GM21526 (cell line): ENCODE measurements around the gene STX2.
"Not testable (repeated sequence)": the region's sequence is repeated elsewhere in the genome, so short reads cannot be mapped to it uniquely, and the experiment has no call there.

Experiments
- ATAC-seq: cut with Tn5 transposase; IDR thresholded peaks from one replicate; pipeline ENCODE4 v1.9.1; 2021; ENCODE audit warnings: moderate library complexity; ENCODE audit not compliant: unreplicated experiment, low FRiP score

STX2 gene

DNA sequence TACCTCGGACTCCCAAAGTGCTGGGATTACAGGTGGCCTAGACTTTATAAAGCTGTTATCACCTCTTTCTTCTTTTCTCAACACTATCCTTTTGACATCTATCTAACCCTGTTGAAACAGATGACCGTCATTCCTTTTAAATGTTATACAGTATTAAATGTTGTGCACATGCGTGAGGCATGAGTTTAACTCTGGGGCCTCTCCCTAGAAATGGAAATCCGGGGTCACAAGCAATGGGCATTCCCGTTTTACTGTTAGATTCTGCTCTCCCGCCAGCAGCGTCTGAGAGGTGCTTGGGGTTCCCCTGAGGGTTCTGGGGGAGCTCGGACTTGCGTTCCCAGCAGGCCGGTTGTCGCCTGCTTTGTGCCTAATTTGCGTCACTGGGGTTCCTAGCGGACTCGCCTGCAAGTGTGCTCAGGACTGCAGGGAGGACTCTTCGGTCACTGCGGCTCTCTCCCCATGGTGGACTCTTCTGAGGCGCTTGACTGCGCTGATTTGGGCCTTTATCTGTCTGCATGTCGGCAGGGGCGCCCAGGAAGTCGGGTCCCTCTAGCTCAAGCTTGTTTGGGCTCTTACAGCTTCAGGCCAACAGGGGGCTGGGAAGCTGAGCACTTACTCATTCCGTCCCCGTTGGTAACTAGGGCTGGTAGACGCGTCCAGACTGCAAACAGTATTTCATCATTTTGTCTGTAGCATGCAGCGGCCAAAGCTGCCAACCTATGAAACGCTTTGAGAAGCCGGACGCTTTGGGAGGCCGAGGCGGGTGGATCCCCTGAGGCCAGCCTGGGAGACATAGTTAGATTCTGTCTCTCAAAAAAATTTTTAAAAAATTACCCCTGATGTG lies 31.6 kb upstream of the STX2 start:
- ATAC-seq: peak; percentile 67

DNA sequence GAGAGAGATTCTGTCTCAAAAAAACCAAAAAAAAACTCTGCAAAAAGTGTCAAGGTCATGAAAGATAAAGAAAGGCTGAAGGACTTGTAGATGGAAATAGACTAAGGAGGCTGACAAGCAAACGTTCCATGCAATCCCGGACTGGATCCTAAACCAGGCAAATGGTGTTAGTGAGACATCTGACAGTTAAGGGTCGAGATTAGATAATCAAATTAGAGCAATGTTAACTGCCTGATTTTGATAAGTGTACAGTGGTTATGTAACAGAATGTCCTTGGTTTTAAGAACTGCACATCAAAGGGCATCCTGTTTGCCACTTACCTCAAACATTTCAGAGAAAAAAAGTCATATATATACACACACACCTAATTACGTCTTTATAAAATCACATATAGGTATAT lies 29.4 kb upstream of the STX2 start:
- no peak for ATAC-seq

DNA sequence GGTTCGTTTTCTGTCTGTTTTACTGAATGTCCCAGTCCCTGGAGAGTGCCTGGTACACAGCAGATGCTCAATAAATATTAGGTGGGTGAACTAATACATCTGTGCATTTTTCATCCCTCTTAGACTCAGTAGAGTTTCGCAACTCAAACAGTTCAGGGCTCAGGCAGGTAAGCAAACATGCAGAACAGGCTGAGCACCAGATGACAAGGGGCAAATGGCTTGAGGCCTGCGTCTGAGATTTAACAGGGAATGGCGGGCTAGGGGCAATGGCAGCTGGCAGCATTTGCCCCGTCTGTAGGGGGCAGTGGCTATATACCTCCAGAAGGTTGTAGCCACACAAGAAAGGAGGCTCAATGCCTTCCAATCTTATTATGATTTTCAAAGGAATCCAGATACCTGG lies 24.2 kb upstream of the STX2 start:
- ATAC-seq: no peak

DNA sequence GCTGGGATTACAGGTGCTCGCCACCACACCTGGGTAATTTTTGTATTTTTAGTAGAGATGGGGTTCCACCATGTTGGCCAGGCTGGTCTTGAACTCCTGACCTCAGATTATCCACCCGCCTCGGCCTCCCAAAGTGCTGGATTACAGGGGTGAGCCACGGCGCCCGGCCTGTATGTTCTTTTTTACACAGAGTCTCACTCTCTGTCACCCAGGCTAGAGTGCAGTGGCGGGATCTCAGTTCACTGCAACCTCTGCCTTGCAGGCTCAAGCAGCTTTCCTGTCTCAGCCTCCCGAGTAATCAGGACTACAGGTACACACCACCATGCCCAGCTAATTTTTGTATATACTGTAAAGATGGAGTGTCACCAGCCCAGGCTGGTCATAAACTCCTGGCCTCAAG lies 23.7 kb upstream of the STX2 start:
- ATAC-seq: not testable (repeated sequence)

DNA sequence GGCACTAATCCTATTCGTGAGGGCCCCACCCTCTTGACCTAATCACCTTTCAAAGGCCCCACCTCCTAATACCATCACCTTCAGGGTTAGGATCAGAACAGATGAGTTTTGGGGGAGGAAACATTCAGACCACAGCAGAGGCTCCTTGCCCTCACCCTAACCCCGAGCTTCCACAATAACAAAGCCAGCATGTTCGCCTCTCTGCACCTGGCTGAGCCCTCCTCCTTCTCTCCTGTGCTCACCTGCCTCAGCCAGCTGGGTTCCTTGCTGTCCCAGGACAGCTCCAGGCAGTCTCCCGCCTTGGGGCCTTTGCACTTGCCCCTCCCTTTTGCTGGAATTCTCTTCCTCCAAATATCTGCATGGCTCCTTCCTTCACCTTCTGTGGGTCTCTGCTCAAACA lies 23.1 kb upstream of the STX2 start:
- ATAC-seq: no peak

DNA sequence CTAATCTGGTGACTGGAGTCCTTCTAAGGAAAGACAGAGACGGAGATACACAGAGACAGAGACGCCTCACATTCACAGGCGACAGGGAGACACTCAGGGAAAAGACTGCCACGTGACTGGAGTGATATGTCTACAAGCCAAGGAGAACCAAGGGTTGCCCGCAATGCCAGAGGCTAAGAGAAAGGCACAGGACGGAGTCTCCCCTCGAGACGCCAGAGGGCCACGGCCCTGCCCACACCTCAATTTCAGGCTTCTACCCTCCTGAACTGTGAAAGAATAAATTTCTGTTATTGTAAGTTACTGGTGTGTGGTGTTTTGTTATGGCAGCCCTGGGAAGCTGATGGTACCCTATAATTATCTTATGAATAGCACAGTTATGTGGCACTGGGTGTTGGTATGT lies 21.3 kb upstream of the STX2 start:
- no peak for ATAC-seq

DNA sequence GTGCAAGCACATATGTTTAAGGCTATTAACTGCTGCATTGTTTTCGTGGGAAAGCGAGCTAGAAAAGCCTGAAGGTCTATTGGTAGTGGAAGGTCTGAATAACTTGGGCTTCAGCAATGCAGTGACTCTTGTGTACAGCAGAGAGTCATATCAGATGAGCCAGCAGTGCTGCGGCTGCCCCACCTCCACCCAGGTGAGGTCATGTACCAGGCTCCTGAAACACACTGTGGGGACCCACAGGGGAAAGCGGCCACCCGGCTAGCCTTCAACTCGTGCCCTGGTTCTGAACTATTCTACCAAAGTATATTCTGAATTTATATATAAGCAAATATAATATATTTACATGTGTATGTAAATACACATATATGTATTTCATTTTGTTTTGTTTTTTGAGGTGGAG lies 20.1 kb upstream of the STX2 start:
- no peak for ATAC-seq

DNA sequence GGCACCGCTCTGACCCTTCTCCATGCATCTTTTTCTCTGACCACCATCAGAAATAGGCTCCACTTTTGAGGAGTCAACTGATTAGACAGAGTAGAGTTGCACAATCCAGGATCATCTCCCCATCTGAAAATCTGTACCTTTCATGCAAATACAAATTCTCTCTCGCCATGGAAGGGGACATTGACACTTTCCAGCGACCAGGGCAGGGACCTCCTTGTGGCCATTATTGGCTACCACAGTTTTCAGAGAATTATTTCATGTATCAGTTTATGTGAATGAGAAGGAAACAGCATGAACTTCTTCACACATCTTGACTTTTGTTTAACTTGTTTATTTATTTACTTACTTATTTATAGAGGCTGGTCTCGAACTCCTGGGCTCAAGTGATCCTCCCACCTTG lies 19.0 kb upstream of the STX2 start:
- ATAC-seq: no peak

DNA sequence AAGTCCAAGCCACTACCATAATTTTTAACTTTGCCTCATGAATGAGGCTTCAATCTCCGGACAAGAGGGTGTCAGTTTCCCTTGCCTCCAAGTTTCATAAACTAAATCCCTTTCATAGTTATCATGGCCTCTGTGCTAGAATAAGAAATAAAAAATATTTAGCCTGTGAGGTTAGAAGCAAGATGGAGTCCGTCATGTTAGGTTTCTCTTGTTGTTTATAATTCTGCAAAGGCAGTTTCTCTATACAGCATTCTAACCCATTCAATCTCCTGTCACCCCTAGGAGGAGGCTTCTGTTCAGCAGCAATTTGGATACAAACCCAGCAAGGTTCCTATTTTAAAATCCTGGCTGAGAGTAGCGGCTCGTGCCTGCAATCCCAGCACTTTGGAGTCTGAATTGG lies 17.0 kb upstream of the STX2 start:
- no peak for ATAC-seq

DNA sequence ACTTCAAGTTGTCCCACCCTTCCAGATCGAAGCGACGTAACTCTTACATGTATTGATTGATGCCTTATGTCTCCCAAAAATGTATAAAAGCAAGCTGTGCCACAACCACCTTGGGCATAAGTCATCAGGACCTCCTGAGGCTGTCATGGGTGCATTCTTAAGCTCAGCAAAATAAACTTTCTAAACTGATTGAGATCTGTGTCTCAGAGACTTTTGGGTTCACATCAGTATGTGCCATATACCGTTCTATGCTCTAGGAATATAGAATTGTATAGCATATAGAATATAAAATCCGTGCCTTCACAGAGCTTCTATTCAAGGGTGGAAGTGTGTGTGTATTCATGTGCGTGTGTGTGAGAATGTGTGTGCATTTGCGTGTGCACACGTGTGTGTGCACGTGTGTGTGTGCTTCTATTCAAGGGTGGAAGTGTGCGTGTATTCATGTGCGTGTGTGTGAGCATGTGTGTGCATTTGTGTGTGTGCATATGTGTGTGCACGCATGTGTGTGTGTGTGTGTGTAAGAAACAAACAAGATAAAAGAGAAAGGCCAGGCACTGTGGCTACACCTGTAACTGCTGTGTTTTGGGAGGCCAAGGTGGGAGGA lies 11.5 kb upstream of the STX2 start:
- ATAC-seq: no peak

DNA sequence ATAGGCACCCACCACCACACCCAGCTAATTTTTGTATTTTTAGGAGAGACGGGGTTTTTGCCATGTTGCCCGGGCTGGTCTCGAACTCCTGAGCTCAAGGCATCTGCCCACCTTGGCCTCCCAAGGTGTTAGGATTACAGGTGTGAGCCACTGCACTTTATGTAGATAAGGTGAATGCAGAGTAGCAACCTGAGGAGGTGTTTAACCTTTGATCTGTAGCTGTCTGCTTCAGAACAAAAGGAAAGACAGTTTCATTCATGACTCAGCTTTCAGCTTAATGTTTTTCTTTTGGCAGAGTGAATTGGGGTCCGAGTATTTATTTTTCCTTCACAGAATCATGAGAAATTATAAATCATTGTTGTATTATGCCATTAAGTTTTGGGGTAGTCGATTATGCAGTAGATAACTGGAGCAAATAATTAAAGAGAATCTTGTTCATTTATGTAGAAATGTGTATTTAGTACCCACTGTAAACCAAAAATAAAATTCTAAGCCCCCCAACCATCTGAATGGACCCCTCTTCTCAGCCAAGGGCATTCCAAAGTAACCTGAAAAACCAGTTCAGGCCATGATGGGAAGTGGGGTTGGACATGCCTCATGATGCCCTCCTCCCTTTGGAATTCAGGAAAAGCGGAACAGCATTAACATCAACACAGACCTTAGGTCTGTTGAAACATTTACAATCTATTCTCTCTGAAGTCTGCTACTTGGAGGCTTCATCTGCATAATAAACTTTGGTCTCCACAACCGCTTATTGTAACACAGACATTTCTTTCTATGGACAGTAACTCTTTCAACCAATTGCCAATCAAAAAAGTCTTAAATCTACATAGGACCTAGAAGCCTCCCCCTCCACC lies 10.7 kb upstream of the STX2 start:
- ATAC-seq: no peak

DNA sequence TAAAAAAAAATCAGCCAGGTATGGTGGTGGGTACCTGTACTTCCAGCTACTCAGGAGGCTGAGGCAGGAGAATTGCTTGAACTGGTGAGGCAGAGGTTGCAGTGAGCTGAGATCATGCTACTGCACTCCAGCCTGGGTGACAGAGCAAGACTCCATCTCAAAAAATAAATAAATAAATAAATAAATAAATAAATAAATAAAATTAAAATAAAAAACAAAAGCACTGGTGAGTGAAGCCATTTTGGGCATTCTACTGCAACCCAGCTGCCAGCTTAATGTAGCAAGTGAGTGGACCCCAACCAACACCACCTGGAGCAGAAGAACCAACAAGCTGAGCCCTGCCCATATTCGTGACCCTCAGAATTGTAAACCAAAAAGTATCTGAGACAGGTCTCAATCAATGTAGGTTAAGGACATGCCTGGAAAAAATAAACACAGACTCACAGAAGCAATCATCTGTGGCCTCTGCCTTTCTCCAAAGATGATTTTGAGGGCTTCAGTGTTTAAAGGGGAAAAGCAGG lies 9.8 kb upstream of the STX2 start:
- ATAC-seq: not testable (repeated sequence)

DNA sequence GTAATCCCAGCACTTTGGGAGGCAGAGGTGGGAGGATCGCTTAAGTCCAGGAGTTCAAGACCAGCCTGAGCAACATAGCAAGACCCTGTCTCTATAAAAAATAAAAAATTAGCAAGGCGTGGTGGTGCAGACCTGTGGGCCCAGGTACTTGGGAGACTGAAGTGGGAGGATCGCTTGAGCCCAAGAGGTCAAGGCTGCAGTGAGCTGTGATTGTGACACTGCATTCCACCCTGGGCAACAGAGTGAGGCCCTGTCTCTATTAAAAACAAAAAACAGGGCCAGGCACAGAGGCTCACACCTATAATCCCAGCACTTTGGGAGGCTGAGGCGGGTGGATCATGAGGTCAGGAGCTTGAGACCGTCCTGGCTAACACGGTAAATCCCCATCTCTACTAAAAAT lies 9.1 kb upstream of the STX2 start:
- not testable (repeated sequence) for ATAC-seq

DNA sequence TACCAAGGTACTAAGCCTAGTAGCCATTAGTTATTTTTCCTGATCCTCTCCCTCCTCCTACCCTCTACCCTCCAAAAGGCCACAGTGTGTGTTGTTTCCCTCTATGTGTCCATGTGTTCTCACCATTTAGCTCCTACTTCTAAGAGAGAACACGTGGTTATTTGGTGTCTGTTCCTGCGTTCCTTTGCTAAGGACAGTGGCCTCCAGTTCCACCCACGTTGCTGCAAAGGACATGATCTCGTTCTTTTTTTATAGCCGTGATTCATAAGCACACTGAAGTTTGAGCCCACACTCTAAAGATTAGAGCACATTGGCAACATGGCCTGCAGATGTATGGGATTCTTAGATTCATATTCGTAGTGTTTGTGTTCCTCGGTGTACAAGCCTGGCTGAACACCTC lies 8.1 kb upstream of the STX2 start:
- no peak for ATAC-seq

DNA sequence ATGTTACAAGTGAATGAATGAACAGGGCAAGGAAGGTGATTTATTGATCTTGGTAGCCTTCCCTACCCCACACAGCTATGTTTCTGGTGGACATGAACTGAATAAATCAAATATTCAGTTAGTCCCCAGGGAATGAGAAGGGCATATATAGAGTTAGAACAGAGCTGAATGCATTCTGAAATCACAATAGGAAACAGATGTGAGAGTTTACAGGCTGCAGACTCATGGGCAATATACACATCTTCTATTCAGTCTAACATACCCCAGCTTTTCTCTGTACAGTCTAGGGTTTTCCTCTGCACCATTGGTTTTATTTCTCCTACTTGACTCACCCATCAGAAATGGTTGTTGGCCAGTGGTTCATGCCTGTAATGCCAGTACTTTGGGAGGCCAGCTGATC lies 7.3 kb upstream of the STX2 start:
- no peak for ATAC-seq

DNA sequence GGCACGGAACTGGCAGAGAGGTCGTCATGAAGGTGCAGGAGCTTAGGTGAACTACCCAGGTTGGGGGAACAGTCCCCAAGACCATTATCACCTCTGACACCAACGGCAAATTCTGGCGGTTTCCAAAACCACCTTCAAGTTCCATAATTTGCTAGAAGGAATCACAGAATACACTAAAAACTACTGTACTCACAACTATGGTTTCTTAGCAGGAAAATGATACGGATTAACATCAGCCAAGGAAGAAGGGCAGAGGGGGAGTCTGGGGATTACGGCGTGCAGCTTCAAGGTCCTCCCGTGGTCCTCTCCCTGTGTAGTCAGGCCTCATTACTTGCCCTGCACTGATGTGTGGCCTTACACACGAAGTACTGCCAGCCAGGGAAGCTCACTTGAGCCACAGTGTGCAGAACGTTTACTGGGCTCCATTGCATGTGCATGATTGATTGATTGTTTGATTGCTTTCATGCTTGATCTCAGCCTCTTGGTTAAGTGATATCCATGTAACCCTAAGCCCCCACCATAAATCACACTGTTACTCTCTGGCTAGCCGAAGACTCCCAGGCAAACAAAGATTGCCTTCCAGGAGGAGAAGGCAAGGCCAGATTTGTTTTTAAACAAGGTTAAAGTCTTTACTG lies 837 bp upstream of the STX2 start:
- ATAC-seq: no peak

DNA sequence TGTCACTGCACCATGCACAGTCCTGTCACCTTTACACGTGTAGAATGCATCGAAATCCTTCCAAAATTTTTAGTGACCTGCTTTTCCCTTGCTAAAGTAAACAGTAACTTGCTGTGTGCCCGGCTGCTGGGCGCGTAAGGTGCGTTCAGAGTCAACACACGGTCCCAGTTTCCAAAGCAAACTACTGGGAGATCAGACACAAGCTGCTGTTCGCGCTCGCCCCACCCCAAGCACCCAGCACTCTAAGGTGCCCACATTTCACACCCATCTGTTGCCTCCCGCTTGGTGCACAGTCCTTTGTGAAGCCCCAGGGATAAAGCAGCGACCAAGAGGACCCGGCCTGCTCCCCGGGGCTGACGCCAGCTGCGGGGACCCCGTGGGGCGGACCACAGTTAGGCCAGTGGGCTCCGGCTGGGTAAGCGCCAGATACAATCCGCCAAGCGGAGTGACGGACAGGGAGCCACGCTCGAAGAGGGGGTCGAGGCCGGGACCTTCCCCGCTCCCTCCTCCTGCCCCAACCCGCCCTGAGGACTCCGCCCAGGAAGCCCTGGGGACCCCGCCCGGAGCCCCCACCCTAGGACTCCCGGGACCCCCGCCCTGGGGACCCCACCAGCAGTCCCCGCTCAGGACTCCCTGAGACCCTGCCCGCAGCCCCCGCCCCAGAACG lies 633 bp downstream of the STX2 start:
- peak; percentile 13 for ATAC-seq

DNA sequence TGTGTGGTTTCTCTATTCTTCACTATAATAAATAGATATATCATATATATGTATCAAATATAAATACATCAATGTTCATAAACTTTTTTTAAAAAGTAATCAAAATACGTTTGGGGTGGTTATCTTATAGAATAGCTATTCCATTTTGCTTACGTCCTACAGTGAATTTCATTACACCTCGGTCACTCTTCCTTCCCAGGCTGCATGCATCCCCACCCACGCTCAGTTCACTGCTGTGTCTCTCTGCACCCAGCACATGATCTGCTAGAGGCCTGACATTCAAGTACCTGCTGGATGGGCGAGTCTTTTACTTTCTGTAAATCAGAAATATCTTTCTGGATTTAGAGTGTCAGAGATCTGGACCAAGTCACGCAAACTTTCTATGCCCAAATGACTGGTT lies 3.6 kb downstream of the STX2 start:
- ATAC-seq: no peak

DNA sequence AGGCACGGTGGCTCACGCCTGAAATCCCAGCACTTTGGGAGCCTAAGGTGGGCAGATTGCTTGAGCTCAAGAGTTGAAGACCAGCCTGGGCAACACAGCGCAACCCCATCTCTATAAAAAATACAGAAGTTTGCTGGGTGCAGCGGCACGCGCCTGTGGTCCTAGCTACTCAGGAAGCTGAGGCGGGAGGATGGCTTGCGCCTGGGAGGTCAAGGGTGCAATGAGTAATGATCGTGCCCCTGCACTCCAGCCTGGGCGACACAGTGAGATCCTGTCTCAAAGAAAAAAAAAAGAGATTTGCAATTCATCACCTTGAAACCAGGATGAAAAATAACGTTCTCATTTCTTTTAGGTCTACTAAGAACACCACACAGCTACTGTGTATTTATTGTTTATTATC lies 4.0 kb downstream of the STX2 start:
- ATAC-seq: no peak

DNA sequence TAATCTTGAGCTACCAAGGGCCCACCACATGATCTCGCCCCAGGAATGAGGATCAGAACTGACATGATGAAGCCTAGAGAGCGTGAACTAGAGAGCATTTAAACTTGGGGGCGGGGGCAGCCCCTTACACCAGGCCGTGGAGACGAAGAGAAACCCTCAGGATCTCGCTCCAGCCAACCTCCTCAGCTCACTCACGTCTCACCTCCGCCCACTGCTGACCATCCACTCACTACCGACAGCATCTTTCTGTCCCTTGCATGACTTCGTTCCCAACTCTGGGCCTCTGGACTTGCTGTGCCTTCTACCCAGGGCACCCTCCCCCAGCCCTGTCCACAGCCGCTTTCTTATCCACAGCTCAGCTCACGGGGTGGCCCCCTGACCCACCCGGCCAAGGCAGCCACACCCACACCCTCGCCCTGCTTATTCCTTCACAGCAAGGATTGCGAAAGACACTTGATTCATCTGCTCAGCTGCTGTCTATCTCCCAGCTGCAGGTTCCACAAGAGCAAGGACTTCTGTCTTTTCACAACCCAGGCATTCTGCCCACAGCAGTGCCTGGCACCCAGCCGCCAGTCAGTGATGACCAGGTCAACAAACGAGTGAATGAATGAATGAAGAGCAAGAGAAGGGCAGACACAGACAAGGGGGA lies 6.4 kb downstream of the STX2 start:
- no peak for ATAC-seq
